A549 (cell line): ENCODE measurements around the gene LRP4. TPM values are rescaled to one million over a fixed set of nuclear protein-coding genes. Genes with fewer than 3 reads are reported as not detected.

Experiments used
- ATAC-seq, 2 experiments: fragments of 200-7000 bp in 1 of 2; fragments of >200 bp in 1 of 2; cut with Nextera tagmentation in 1 of 2; cut with Tn5 transposase in 1 of 2; 3 replicates each; pipeline versions ENCODE4 v1.8.0 to v1.9.1; 2018 to 2020; ENCODE audit warnings: mild to moderate bottlenecking in 1 of 2, moderate library complexity in 1 of 2
- CTCF ChIA-PET: fragments of 300-600 bp; sonication (Branson Sonifier 250); formaldehyde crosslinking; extraction: SDS; loops from one replicate; lab custom pipeline; 2021; ENCODE audit warnings: antibody characterized with exemption, inconsistent platforms; lab: Yijun Ruan, JAX
- POLR2A ChIA-PET: fragments of 350-600 bp; formaldehyde crosslinking; extraction: SDS; loops from one replicate; lab custom pipeline; 2021; ENCODE audit warnings: antibody characterized with exemption, inconsistent platforms; lab: Yijun Ruan, JAX
- DNase-seq, 2 experiments: peaks; one replicate each; pipeline versions ENCODE4 v3.0.0 to v3.0.0-alpha.2; 2011 to 2016; ENCODE audit warnings: low read depth in 1 of 2, low spot score in 1 of 2
- FAIRE-seq: peaks from 2 replicates; lab custom pipeline; 2011; peaks lifted over from hg19 to GRCh38; lab: Jason Lieb, UNC
- H3K27ac ChIP-seq, 2 experiments: fragments of >200 bp; sonication (Bioruptor Twin); formaldehyde crosslinking; 3 replicates each; pipeline ENCODE4 v1.5.1; 2016 to 2017
- H3K4me1 ChIP-seq: fragments of >200 bp; sonication (Bioruptor Twin); formaldehyde crosslinking; 3 replicates; pipeline ENCODE4 v1.6.1; 2016
- H3K4me2 ChIP-seq: fragments of >200 bp; sonication (Bioruptor Twin); formaldehyde crosslinking; 3 replicates; pipeline ENCODE4 v1.6.1; 2016
- H3K4me3 ChIP-seq: fragments of >200 bp; sonication (Bioruptor Twin); formaldehyde crosslinking; 3 replicates; pipeline ENCODE4 v1.5.1; 2016
- H3K9me3 ChIP-seq: fragments of >200 bp; sonication (Bioruptor Twin); formaldehyde crosslinking; 3 replicates; pipeline ENCODE4 v1.6.1; 2016
- CHD4 ChIP-seq: fragments of 200-600 bp; sonication (generic); IDR thresholded peaks from 2 replicates; pipeline ENCODE4 v1.6.1; 2016; ENCODE audit warnings: antibody characterized with exemption, mild to moderate bottlenecking, borderline replicate concordance
- ESRRA ChIP-seq: fragments of 150-350 bp; IDR thresholded peaks from 2 replicates; pipeline ENCODE4 v1.6.1; 2014; ENCODE audit warnings: mild to moderate bottlenecking, low read length, borderline replicate concordance
- FOSB ChIP-seq: fragments of 250-450 bp; sonication (Bioruptor Pico); IDR thresholded peaks from 2 replicates; pipeline ENCODE4 v1.5.0; 2020; ENCODE audit warnings: mild to moderate bottlenecking, moderate library complexity
- FOSL2 ChIP-seq, 2 experiments: fragments of 450-650 bp in 1 of 2; fragments of >200 bp in 1 of 2; sonication (Bioruptor Twin) in 1 of 2; formaldehyde crosslinking; IDR thresholded peaks; 2 replicates each; pipeline versions ENCODE4 v1.5.0 to v1.6.1; 2016 to 2020; ENCODE audit warnings: mild to moderate bottlenecking in 1 of 2, moderate library complexity in 1 of 2
- HEYL ChIP-seq: fragments of 250-450 bp; sonication (Bioruptor Pico); IDR thresholded peaks from 2 replicates; pipeline ENCODE4 v1.8.0; 2021; ENCODE audit warnings: mild to moderate bottlenecking, moderate library complexity
- HOXB13 ChIP-seq: fragments of 250-450 bp; sonication (Bioruptor Pico); IDR thresholded peaks from 2 replicates; pipeline ENCODE4 v1.5.0; 2020; ENCODE audit warnings: low read depth, mild to moderate bottlenecking, moderate library complexity
- HOXB5 ChIP-seq: fragments of 250-450 bp; sonication (Bioruptor Pico); IDR thresholded peaks from 2 replicates; pipeline ENCODE4 v1.5.0; 2020; ENCODE audit warnings: mild to moderate bottlenecking, moderate library complexity
- JUNB ChIP-seq: fragments of >200 bp; sonication (Bioruptor Twin); formaldehyde crosslinking; IDR thresholded peaks from 2 replicates; pipeline ENCODE4 v1.6.1; 2016
- MAFK ChIP-seq: fragments of 450-650 bp; IDR thresholded peaks from 2 replicates; pipeline ENCODE4 v1.6.1; 2014; ENCODE audit not compliant: partially characterized antibody
- NFE2L2 ChIP-seq: fragments of 150-350 bp; conservative IDR thresholded peaks from 2 replicates; pipeline ENCODE4 v1.6.1; 2014; ENCODE audit warnings: low read length
- NR3C1 ChIP-seq: fragments of >200 bp; sonication (Bioruptor Twin); formaldehyde crosslinking; IDR thresholded peaks from 3 replicates; pipeline ENCODE4 v1.6.1; 2017
- RAD21 ChIP-seq, 2 experiments: fragments of >200 bp in 1 of 2; sonication (Bioruptor Twin) in 1 of 2; formaldehyde crosslinking in 1 of 2; IDR thresholded peaks in 1 of 2; conservative IDR thresholded peaks in 1 of 2; 2 replicates in 1 of 2; 3 replicates in 1 of 2; pipeline ENCODE4 v1.6.1; 2012 to 2018; ENCODE audit warnings: inconsistent platforms in 1 of 2
- TP53 ChIP-seq: fragments of 250-450 bp; sonication (Bioruptor Pico); IDR thresholded peaks from 2 replicates; pipeline ENCODE4 v1.5.0; 2021; ENCODE audit warnings: mild to moderate bottlenecking, moderate library complexity
- ZSCAN20 ChIP-seq: fragments of 250-450 bp; sonication (Bioruptor Pico); IDR thresholded peaks from 2 replicates; pipeline ENCODE4 v1.8.0; 2022; ENCODE audit warnings: mild to moderate bottlenecking, moderate library complexity
- WGBS: methylation state at CpG from one replicate; pipeline ENCODE4 v1.1.6; 2017; ENCODE audit errors: missing lambda C conversion rate; 5-methylcytosine and 5-hydroxymethylcytosine counted together
- polyA plus RNA-seq, 4 experiments: library from polyadenylated mRNA; depleted of rRNA in 3 of 4; stranded (reverse); fragments of >200 nt; fragmentation: RNase III in 1 of 4; extraction: RNeasy Plus Mini Kit Qiagen cat#74134 plus additional on column Dnase treatment in 1 of 4; gene quantifications; 2 replicates in 3 of 4; 3 replicates in 1 of 4; pipeline ENCODE4 v1.2.3, GENCODE V29; 2011 to 2017
- TF ChIP-seq, protein P1 (sequence below): fragments of 200-600 bp; sonication (generic); IDR thresholded peaks from 2 replicates; pipeline ENCODE4 v1.6.1; 2016; ENCODE audit warnings: antibody characterized with exemption, mild to moderate bottlenecking, moderate library complexity
- TF ChIP-seq, protein P2 (sequence below): fragments of >200 bp; sonication (Bioruptor Twin); formaldehyde crosslinking; IDR thresholded peaks from 3 replicates; pipeline ENCODE4 v1.5.1; 2016
- TF ChIP-seq, protein P3 (sequence below): fragments of 450-650 bp; IDR thresholded peaks from 2 replicates; pipeline ENCODE4 v1.6.1; 2014; ENCODE audit warnings: antibody characterized with exemption

The LRP4 gene
- polyA plus RNA-seq, 2 of the 4 experiments (the other 2 are of a cell fraction) = 4.0 to 6.4 TPM

DNA sequence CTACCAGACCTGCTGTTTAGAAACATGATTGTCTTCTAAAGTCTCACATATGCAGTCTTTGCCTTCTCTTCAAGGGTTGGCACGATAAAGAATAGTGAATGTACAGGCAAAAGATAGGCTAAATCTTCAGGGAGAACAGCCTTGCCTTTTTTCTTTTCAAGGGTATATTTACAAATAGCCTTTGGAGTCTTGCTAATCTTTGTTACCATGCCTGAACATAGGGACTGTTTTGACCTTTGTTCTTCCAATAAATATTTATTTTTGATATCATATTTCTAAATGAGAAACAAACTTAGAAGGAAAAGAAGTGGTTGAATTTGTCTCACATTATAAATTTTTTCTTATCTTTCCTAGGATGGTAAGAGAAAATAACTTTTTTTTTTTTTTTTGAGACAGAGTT lies 30.9 kb upstream of the LRP4 start (continued):
- TF ChIP-seq, protein P1, sequence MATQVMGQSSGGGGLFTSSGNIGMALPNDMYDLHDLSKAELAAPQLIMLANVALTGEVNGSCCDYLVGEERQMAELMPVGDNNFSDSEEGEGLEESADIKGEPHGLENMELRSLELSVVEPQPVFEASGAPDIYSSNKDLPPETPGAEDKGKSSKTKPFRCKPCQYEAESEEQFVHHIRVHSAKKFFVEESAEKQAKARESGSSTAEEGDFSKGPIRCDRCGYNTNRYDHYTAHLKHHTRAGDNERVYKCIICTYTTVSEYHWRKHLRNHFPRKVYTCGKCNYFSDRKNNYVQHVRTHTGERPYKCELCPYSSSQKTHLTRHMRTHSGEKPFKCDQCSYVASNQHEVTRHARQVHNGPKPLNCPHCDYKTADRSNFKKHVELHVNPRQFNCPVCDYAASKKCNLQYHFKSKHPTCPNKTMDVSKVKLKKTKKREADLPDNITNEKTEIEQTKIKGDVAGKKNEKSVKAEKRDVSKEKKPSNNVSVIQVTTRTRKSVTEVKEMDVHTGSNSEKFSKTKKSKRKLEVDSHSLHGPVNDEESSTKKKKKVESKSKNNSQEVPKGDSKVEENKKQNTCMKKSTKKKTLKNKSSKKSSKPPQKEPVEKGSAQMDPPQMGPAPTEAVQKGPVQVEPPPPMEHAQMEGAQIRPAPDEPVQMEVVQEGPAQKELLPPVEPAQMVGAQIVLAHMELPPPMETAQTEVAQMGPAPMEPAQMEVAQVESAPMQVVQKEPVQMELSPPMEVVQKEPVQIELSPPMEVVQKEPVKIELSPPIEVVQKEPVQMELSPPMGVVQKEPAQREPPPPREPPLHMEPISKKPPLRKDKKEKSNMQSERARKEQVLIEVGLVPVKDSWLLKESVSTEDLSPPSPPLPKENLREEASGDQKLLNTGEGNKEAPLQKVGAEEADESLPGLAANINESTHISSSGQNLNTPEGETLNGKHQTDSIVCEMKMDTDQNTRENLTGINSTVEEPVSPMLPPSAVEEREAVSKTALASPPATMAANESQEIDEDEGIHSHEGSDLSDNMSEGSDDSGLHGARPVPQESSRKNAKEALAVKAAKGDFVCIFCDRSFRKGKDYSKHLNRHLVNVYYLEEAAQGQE = no peak
- no peak for TF ChIP-seq TP53 (CRISPR knock-in tag)
- TF ChIP-seq NR3C1 = no peak
- TF ChIP-seq FOSB (CRISPR knock-in tag) = no peak

DNA sequence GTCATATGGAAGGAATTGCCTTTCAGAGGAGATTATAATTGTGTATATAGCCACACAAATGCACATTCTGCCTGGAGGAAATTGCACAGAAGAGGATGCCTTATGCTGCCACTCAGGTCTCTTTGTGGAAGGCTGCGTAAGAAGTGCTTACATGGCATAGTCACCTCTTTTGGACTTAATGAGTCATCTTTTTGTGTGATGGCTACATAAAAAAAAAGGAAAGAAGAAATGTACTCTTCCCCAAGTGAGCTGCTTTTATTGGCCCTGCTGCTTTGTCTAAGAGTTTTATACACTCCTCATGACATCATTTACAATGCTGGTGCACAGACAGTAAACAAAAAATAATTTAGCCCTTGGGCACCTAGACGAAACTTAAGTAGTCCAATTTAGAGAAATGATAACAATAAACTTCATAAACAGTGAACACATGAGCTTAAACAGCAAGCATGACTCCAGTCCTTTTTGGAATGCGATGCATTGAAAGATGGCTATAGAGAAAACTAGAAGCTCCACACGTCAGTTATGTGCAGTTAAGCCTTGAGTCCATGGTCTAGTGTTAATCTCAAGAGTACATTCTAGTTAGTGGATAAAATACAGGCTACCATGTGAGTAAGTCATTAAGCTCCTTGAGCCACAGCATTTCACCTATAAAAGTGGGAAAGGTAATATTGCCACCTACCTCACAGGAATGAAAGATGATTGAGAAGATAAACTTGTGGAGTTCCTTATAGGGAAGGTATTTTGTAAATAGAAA lies 30.2 kb upstream of the LRP4 start:
- Histone ChIP-seq H3K4me2 (peak overlapping the region; percentile 27), H3K27ac (peak overlapping the region; percentile 16 to 29; a peak in 2 of 6 replicates), H3K4me3 (no peak overlapping the region), H3K4me1 (peaks cover 28% of the 10 kb centered on the region)
- POLR2A ChIA-PET = interaction anchor here (1.4 kb wide), 1 partner anchor 12 kb away, joined by 4 read pairs; the partner anchor contains the start of gene CSTPP1
- ATAC-seq = peak; percentile 68 to 71
- TF ChIP-seq MAFK (peak; percentile 90), RAD21 (conservative IDR thresholded peaks at IDR 0.05 in 1 of 2, IDR thresholded peaks at IDR 0.05 in 1 of 2) (no peak), CHD4 (no peak), NFE2L2 (no peak), FOSL2 (IDR thresholded peaks at IDR 0.05) (no peak), FOSL2 (CRISPR knock-in tag; IDR thresholded peaks at IDR 0.05) (peak; percentile 62), HEYL (no peak), ZSCAN20 (CRISPR knock-in tag) (no peak), HOXB13 (CRISPR knock-in tag) (no peak), JUNB (no peak), ESRRA (no peak), HOXB5 (CRISPR knock-in tag) (no peak)
- TF ChIP-seq, protein P2, sequence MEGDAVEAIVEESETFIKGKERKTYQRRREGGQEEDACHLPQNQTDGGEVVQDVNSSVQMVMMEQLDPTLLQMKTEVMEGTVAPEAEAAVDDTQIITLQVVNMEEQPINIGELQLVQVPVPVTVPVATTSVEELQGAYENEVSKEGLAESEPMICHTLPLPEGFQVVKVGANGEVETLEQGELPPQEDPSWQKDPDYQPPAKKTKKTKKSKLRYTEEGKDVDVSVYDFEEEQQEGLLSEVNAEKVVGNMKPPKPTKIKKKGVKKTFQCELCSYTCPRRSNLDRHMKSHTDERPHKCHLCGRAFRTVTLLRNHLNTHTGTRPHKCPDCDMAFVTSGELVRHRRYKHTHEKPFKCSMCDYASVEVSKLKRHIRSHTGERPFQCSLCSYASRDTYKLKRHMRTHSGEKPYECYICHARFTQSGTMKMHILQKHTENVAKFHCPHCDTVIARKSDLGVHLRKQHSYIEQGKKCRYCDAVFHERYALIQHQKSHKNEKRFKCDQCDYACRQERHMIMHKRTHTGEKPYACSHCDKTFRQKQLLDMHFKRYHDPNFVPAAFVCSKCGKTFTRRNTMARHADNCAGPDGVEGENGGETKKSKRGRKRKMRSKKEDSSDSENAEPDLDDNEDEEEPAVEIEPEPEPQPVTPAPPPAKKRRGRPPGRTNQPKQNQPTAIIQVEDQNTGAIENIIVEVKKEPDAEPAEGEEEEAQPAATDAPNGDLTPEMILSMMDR = no peak
- TF ChIP-seq, protein P3, sequence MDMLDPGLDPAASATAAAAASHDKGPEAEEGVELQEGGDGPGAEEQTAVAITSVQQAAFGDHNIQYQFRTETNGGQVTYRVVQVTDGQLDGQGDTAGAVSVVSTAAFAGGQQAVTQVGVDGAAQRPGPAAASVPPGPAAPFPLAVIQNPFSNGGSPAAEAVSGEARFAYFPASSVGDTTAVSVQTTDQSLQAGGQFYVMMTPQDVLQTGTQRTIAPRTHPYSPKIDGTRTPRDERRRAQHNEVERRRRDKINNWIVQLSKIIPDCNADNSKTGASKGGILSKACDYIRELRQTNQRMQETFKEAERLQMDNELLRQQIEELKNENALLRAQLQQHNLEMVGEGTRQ = no peak
- TF ChIP-seq, all 56 proteins: peak for 2
- FAIRE-seq (no peak), DNase-seq (peak in 1 of 2 experiments; percentile 57)
- no peaks in the 10 kb centered on the region for H3K9me3 ChIP-seq
- 67% methylated on average over 4 of the region's 4 CpGs for WGBS
- CTCF ChIA-PET = interaction anchor here (1.0 kb wide), 2 partner anchors 15 to 31 kb away, joined by 3 read pairs; no protein-coding TSS in a partner anchor
